Measurements from ENCODE around the gene CHD5. TPM values are rescaled to one million over a fixed set of nuclear protein-coding genes. Genes with fewer than 3 reads are reported as not detected.
A peak's percentile ranks its signal among the peaks of the same experiment; 100 is the strongest.

Gene CHD5
- total and polyA plus RNA-seq, 2 of the 4 experiments (the other 2 are of a cell fraction) = under 0.01 to 0.09 TPM

DNA sequence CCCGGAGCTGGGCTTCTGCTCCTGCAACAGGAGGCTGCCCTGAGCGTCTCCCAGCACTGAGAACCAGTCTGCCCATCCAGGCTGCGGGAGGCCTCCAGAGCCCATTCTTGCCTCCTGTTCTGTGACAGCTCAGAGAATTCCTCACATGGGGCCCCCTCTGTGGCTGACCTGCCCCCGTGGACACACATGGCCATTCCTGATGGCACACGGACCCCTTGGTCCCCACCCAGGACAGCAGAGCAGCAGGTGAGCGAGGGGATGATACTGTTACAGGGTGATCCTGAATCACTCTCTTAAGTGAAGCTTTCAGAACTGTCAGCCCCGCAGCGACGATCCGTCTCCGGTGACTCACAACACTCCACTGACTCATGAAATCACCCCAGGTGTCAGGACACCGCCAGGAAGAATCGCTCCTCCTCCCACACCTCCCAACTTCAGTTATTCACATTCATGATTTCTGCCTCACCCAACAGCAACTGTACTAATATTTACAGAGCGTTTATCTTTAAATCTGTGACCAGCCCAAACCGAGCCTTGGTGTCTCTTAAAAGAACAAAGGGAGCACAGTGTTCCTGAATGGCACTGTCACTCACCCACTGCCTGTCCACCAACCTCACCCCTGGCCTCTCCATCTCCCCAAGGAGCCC, 22.5 kb downstream of the CHD5 start:
- in situ Hi-C loops (cut with MboI; ENCODE audit: low sequenced_read_pairs) = no loop called here
- dilution Hi-C loops (cut with HindIII; ENCODE audit: low sequenced_read_pairs, unreplicated experiment) = no loop called here
- Histone ChIP-seq H2BK20ac (ENCODE audit: low read depth, low read length) (no peak overlapping the region), H2AK9ac (replicated peaks; ENCODE audit: low read depth, low read length, poor library complexity) (peak overlapping the region; percentile 16), H3K79me1 (ENCODE audit: low read depth in 1 of 2, low read length in 2 of 2) (no peaks in the 10 kb centered on the region), H3K9me3 (ENCODE audit: control insufficient read depth, insufficient read depth, low read length) (no peaks in the 10 kb centered on the region), H3K4me2 (ENCODE audit: low read depth, low read length) (no peak overlapping the region), H3K36me3 (ENCODE audit: control insufficient read depth, insufficient read depth, low read length) (no peaks in the 10 kb centered on the region), H2AFZ (replicated peaks; ENCODE audit: low read length, poor library complexity) (peak overlapping the region; percentile 43), H4K8ac (ENCODE audit: low read depth in 2 of 2, low read length in 2 of 2) (no peak overlapping the region), H3K27ac (ENCODE audit: insufficient read depth, low read length) (no peak overlapping the region), H3K4ac (ENCODE audit: low read depth, low read length) (no peak overlapping the region), H3K23ac (ENCODE audit: low read depth, low read length) (no peak overlapping the region), H4K20me1 (ENCODE audit: insufficient read depth, low read length) (peaks cover 3% of the 10 kb centered on the region; the same call in 1 of the 2 replicates), H2BK5ac (ENCODE audit: low read depth, low read length, poor library complexity, severe bottlenecking) (no peak overlapping the region), H3K14ac (replicated peaks; ENCODE audit: low read depth, low read length) (no peak overlapping the region), H2BK15ac (ENCODE audit: low read depth, low read length) (no peak overlapping the region), H3K9me1 (ENCODE audit: insufficient read depth, low read length) (no peaks in the 10 kb centered on the region), H3K56ac (ENCODE audit: extremely low read depth, insufficient read depth, low read length) (no peak overlapping the region), H3K18ac (ENCODE audit: low read depth, low read length) (no peak overlapping the region), H3K4me3 (ENCODE audit: insufficient read depth, low read depth, low read length) (no peak overlapping the region), H4K5ac (ENCODE audit: low read depth, low read length) (no peak overlapping the region), H3K9ac (ENCODE audit: low read depth, low read length) (no peak overlapping the region), H2BK120ac (ENCODE audit: low read depth, low read length) (no peak overlapping the region), H4K91ac (ENCODE audit: insufficient read depth, low read depth, low read length) (no peak overlapping the region), H3K27me3 (ENCODE audit: control insufficient read depth, insufficient read depth, low read length) (peaks cover 11% of the 10 kb centered on the region; the same call in 1 of the 2 replicates), H2AK5ac (ENCODE audit: low read depth, low read length) (no peak overlapping the region), H3K4me1 (ENCODE audit: control insufficient read depth, insufficient read depth, low read length) (no peaks in the 10 kb centered on the region)
- intact Hi-C loops (cut with micrococcal nuclease) = no loop called here
- TF ChIP-seq CHD1 (IDR thresholded peaks at IDR 0.05; ENCODE audit: low read depth, low read length) (no peak), FOS (IDR thresholded peaks at IDR 0.05; ENCODE audit: low read depth, low read length) (0 out of 2 replicates have a peak, but pooled peaks have one; percentile 13)
- ChIA-PET POLR2A (ENCODE audit: unreplicated experiment) (interaction anchor here (0.6 kb wide), 1 partner anchor 17 kb away, joined by 3 read pairs; no protein-coding TSS in a partner anchor), CTCF (no interaction called here)
- DNase-seq = peak; percentile 47
- no TSS peak for BruUV-seq (replicated peaks)
- ATAC-seq (ENCODE audit: low read depth) = peak; percentile 21; the same call in 1 of the 2 replicates
- 57% methylated on average over 11 of the region's 15 CpGs; no CpG with 5 or more reads in 1 of the 2 experiments for WGBS, 2 experiments (ENCODE audit: extremely low coverage in 2 of 2, insufficient read length in 1 of 2)

Data from IMR-90 (cell line).